ENCODE data around the gene ATP5PB.

DNA sequence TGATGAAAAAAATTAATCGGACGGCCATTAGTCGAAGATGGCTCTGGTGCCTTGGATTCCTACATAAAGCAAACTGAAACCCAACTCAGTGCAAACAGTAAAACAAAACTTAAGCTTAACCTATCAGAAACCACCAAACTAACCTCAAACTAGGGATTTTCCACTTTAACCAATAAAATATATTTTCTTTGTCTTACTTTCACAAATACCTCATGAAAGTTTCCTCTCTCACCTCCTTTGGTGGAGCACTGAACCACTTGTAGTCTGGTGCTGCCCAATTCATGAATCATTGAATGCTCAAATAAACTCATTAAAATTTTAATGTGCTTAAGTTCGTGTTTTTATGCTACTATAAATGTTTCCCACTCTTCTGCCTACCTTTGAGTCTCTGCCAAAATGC, 47.1 kb downstream of the ATP5PB start:
- TF ChIP-seq, protein P1, sequence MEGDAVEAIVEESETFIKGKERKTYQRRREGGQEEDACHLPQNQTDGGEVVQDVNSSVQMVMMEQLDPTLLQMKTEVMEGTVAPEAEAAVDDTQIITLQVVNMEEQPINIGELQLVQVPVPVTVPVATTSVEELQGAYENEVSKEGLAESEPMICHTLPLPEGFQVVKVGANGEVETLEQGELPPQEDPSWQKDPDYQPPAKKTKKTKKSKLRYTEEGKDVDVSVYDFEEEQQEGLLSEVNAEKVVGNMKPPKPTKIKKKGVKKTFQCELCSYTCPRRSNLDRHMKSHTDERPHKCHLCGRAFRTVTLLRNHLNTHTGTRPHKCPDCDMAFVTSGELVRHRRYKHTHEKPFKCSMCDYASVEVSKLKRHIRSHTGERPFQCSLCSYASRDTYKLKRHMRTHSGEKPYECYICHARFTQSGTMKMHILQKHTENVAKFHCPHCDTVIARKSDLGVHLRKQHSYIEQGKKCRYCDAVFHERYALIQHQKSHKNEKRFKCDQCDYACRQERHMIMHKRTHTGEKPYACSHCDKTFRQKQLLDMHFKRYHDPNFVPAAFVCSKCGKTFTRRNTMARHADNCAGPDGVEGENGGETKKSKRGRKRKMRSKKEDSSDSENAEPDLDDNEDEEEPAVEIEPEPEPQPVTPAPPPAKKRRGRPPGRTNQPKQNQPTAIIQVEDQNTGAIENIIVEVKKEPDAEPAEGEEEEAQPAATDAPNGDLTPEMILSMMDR (conservative IDR thresholded peaks at IDR 0.05; ENCODE audit: low read depth, low read length), result no peak
- TF ChIP-seq EZH2 (IDR thresholded peaks at IDR 0.05; ENCODE audit: borderline replicate concordance, low read depth, low read length, poor library complexity, severe bottlenecking), result no peak
